BJ (cell line): ENCODE results near the gene SLC25A43. TPM values are rescaled to one million over a fixed set of nuclear protein-coding genes. Genes with fewer than 3 reads are reported as not detected.

Source experiments
- CTCF ChIA-PET: fragments of 350-600 bp; formaldehyde crosslinking; extraction: SDS; loops from one replicate; lab custom pipeline; 2021; ENCODE audit warnings: antibody characterized with exemption, inconsistent platforms; lab: Yijun Ruan, JAX
- POLR2A ChIA-PET: fragments of 300-600 bp; sonication (Branson Sonifier 250); formaldehyde crosslinking; extraction: SDS; loops from one replicate; lab custom pipeline; 2021; ENCODE audit warnings: antibody characterized with exemption; lab: Charles Lee
- DNase-seq: peaks from one replicate; pipeline ENCODE4 v3.0.0-alpha.2; 2011; ENCODE audit warnings: low read depth
- H3K27me3 ChIP-seq: 2 replicates; pipeline ENCODE4 v1.6.0; 2011; ENCODE audit warnings: low read length; ENCODE audit not compliant: control insufficient read depth, insufficient read depth
- H3K36me3 ChIP-seq: 2 replicates; pipeline ENCODE4 v1.5.1; 2011; ENCODE audit warnings: low read length; ENCODE audit not compliant: control insufficient read depth, insufficient read depth
- H3K4me3 ChIP-seq: 2 replicates; pipeline ENCODE4 v1.5.1; 2011; ENCODE audit warnings: low read depth, mild to moderate bottlenecking, control low read depth, low read length
- CTCF ChIP-seq: IDR thresholded peaks from 2 replicates; pipeline ENCODE4 v1.5.1; 2011; ENCODE audit warnings: low read depth, mild to moderate bottlenecking, control low read depth, inconsistent platforms, low read length, moderate library complexity; ENCODE audit not compliant: insufficient read depth
- polyA plus RNA-seq: library from polyadenylated mRNA; depleted of rRNA; stranded (reverse); fragments of >200 nt; gene quantifications from 2 replicates; pipeline ENCODE4 v1.2.3, GENCODE V29; 2011

The SLC25A43 gene
- polyA plus RNA-seq, 1 experiment: 13.5 TPM

GRCh38 chrX:119399772-119400101, 601 bp downstream of the SLC25A43 start:
- Histone ChIP-seq H3K27me3 (no peaks in the 10 kb centered on the region), H3K36me3 (no peaks in the 10 kb centered on the region), H3K4me3 (peak overlapping the region; percentile 67)
- POLR2A ChIA-PET: interaction anchor here (0.6 kb wide), 1 partner anchor 112 kb away, joined by 3 read pairs; no protein-coding TSS in a partner anchor
- CTCF ChIA-PET: no interaction called here
- no peak for DNase-seq
- no peak for TF ChIP-seq CTCF

GRCh38 chrX:119401569-119401968, 2.4 kb downstream of the SLC25A43 start:
- DNase-seq: no peak
- TF ChIP-seq CTCF: no peak
- CTCF ChIA-PET: no interaction called here
- Histone ChIP-seq H3K4me3 (no peak overlapping the region), H3K27me3 (no peaks in the 10 kb centered on the region), H3K36me3 (no peaks in the 10 kb centered on the region)
- POLR2A ChIA-PET: no interaction called here

GRCh38 chrX:119402588-119402987, 3.5 kb downstream of the SLC25A43 start:
- TF ChIP-seq CTCF: no peak
- CTCF ChIA-PET: interaction anchor here (1.0 kb wide), 1 partner anchor 110 kb away, joined by 3 read pairs; no protein-coding TSS in a partner anchor
- Histone ChIP-seq H3K4me3 (no peak overlapping the region), H3K36me3 (no peaks in the 10 kb centered on the region), H3K27me3 (no peaks in the 10 kb centered on the region)
- DNase-seq: no peak
- POLR2A ChIA-PET: no interaction called here

GRCh38 chrX:119406776-119407175, 7.6 kb downstream of the SLC25A43 start:
- Histone ChIP-seq H3K27me3 (no peaks in the 10 kb centered on the region), H3K4me3 (no peak overlapping the region), H3K36me3 (no peaks in the 10 kb centered on the region)
- DNase-seq: no peak
- no peak for TF ChIP-seq CTCF
- ChIA-PET CTCF (no interaction called here), POLR2A (no interaction called here)

GRCh38 chrX:119407681-119408080, 8.5 kb downstream of the SLC25A43 start:
- ChIA-PET POLR2A (no interaction called here), CTCF (interaction anchor here (1.1 kb wide), 1 partner anchor 24 kb away, joined by 3 read pairs; no protein-coding TSS in a partner anchor)
- Histone ChIP-seq H3K4me3 (no peak overlapping the region), H3K27me3 (no peaks in the 10 kb centered on the region), H3K36me3 (no peaks in the 10 kb centered on the region)
- DNase-seq: no peak
- no peak for TF ChIP-seq CTCF
